T-helper 1 cell treated with Interleukin-12 subunit alpha and Interleukin-12 subunit beta and Interleukin-4 antibody, amounts not matched to agents 30 ng/mL and 1 ng/mL, for 36 hours (primary cell): Measurements from ENCODE around the gene LRCH3. TPM values are rescaled to one million over a fixed set of nuclear protein-coding genes. Genes with fewer than 3 reads are reported as not detected.
"Not testable (repeated sequence)": the region's sequence is repeated elsewhere in the genome, so short reads cannot be mapped to it uniquely, and the experiment has no call there.

ENCODE experiments used
- intact Hi-C: fragments of 100-400 bp; cut with micrococcal nuclease; formaldehyde crosslinking; loops from one replicate; pipeline ENCODE4 v1.15.1; 2024
- total RNA-seq: library from RNA; stranded (reverse); gene quantifications from 2 replicates; pipeline ENCODE4 v1.2.3, GENCODE V29; 2022

LRCH3 gene
- total RNA-seq, 1 donor from 2014 or later = 63.0 TPM

DNA sequence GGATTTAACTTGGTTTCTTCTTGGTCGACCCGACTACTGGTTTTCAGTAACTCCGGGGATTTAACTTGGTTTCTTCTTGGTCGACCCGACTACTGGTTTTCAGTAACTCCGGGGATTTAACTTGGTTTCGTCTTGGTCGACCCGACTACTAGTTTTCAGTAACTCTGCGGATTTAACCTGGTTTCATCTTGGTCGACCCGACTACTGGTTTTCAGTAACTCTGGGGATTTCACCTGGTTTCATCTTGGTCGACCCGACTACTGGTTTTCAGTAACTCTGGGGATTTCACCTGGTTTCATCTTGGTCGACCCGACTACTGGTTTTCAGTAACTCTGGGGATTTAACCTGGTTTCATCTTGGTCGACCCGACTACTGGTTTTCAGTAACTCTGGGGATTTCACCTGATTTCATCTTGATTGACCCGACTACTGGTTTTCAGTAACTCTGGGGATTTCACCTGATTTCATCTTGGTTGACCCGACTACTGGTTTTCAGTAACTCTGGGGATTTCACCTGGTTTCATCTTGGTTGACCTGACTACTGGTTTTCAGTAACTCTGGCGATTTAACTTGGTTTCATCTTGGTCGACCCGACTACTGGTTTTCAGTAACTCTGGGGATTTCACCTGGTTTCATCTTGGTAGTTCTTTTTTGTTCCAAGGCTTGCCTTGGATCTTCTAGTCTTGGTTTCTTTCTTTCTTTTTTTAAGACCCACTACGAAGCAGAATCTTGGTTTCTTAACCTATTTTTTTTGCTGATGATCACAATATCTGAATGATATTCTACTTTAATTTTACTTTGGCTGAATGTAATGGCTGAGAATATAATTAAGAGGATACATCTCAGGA, 130.6 kb downstream of the LRCH3 start:
- intact Hi-C loops = not testable (repeated sequence)

GRCh38 chr3:197926418-197926817, 135.4 kb downstream of the LRCH3 start:
- intact Hi-C loops = no loop called here

DNA sequence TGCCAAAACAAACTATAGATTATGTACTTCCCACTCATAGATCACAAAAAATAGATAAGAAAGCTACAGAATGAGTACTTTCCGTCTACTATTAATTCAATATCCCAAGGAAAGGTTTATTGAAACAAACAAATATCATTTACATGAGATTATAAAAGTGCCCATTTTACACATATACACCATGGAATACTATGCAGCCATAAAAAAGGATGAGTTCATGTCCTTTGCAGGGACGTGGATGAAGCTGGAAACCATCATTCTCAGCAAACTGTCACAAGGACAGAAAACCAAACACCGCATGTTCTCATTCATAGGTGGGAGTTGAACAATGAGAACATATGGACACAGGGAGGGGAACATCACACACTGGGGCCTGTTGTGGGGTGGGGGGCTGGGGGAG, 136.5 kb downstream of the LRCH3 start:
- intact Hi-C loops = not testable (repeated sequence)

DNA sequence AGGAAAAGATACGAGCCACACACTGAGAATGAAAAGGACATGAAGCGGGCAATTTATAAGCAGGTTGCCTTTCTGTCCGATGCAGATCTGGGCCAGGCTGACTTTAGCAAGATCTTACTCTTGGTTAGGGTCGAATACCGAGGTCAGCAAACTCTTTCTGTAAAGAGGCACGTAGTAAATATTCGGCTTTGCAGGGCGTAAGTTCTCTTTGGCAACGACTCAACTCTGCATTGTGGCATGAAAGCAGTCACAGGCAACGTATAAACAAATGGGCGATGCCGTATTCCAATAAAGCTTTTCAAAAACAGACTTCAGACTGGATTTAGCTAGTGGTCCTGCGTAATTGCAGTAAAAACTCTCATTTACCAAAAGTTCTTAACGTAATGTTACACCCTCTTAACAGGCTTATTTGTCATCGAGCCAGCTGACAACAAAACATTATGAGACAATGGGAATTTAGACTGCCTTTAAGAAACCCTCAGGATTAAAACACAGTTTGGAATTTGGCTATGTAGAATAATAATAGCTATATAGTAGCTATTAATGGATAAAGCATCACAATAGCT, 145.8 kb downstream of the LRCH3 start:
- intact Hi-C loops = no loop called here

Other genes with a start within 250 kb of the LRCH3 start
- 71.0 and 71.2 TPM in 2 replicates for gene BDH1, start 235.3 kb upstream of the LRCH3 start, total RNA-seq
- gene RUBCN, start 54.4 kb upstream of the LRCH3 start, total RNA-seq = 52.5 and 52.9 TPM in 2 replicates
- 53.1 and 54.2 TPM in 2 replicates for gene FYTTD1, start 41.4 kb upstream of the LRCH3 start, total RNA-seq
- 874 and 916 TPM in 2 replicates for gene RPL35A, start 158.9 kb downstream of the LRCH3 start, total RNA-seq
- gene LMLN, start 169.0 kb downstream of the LRCH3 start, total RNA-seq = 1.9 and 2.5 TPM in 2 replicates